ENCODE data around the gene CLEC3B. TPM values are rescaled to one million over a fixed set of nuclear protein-coding genes. Genes with fewer than 3 reads are reported as not detected.

Gene CLEC3B
- total RNA-seq, 1 donor from 2014 or later: 0.60 TPM

- Mint-ChIP-seq H3K9me3 (no peaks in the 10 kb centered on the region), H3K27ac (no peak overlapping the region), H3K4me1 (peaks cover 38% of the 10 kb centered on the region), H3K4me3 (no peak overlapping the region), H3K36me3 (no peaks in the 10 kb centered on the region), H3K27me3 (ENCODE audit: low read depth) (peaks cover 2% of the 10 kb centered on the region)
- DNase-seq (ENCODE audit: low spot score in 2 of 2, unreplicated experiment in 2 of 2): no peak
- TF ChIP-seq CTCF (IDR thresholded peaks at IDR 0.05; ENCODE audit: unreplicated experiment): no peak
Observed at GRCh38 chr3:45055411-45056143, 29.5 kb downstream of the CLEC3B start.

GRCh38 chr3:45056608-45057301, 30.7 kb downstream of the CLEC3B start:
- DNase-seq (ENCODE audit: low spot score in 2 of 2, unreplicated experiment in 2 of 2): no peak
- TF ChIP-seq CTCF (IDR thresholded peaks at IDR 0.05; ENCODE audit: unreplicated experiment): no peak
- H3K27me3 Mint-ChIP-seq (ENCODE audit: low read depth): no peaks in the 10 kb centered on the region
- peak overlapping the region; percentile 74 for H3K27ac Mint-ChIP-seq
- H3K4me1 Mint-ChIP-seq: peaks cover 38% of the 10 kb centered on the region
- H3K4me3 Mint-ChIP-seq: no peak overlapping the region
- no peaks in the 10 kb centered on the region for H3K9me3 Mint-ChIP-seq
- no peaks in the 10 kb centered on the region for H3K36me3 Mint-ChIP-seq

GRCh38 chr3:45057557-45057956, 31.5 kb downstream of the CLEC3B start:
- peaks cover 38% of the 10 kb centered on the region for H3K4me1 Mint-ChIP-seq
- H3K36me3 Mint-ChIP-seq: no peaks in the 10 kb centered on the region
- peak overlapping the region; percentile 74 for H3K27ac Mint-ChIP-seq
- H3K9me3 Mint-ChIP-seq: no peaks in the 10 kb centered on the region
- H3K27me3 Mint-ChIP-seq (ENCODE audit: low read depth): no peaks in the 10 kb centered on the region
- no peak for DNase-seq (ENCODE audit: low spot score in 2 of 2, unreplicated experiment in 2 of 2)
- H3K4me3 Mint-ChIP-seq: no peak overlapping the region
- no peak for TF ChIP-seq CTCF (IDR thresholded peaks at IDR 0.05; ENCODE audit: unreplicated experiment)

GRCh38 chr3:45059132-45059531, 33.0 kb downstream of the CLEC3B start:
- DNase-seq (ENCODE audit: low spot score in 2 of 2, unreplicated experiment in 2 of 2): no peak
- Mint-ChIP-seq H3K4me1 (peaks cover 38% of the 10 kb centered on the region), H3K27me3 (ENCODE audit: low read depth) (no peaks in the 10 kb centered on the region), H3K4me3 (no peak overlapping the region), H3K27ac (no peak overlapping the region), H3K36me3 (no peaks in the 10 kb centered on the region), H3K9me3 (no peaks in the 10 kb centered on the region)
- no peak for TF ChIP-seq CTCF (IDR thresholded peaks at IDR 0.05; ENCODE audit: unreplicated experiment)

- H3K27ac Mint-ChIP-seq: no peak overlapping the region
- H3K9me3 Mint-ChIP-seq: no peaks in the 10 kb centered on the region
- H3K36me3 Mint-ChIP-seq: no peaks in the 10 kb centered on the region
- peaks cover 33% of the 10 kb centered on the region for H3K4me1 Mint-ChIP-seq
- H3K4me3 Mint-ChIP-seq: no peak overlapping the region
- no peak for DNase-seq (ENCODE audit: low spot score in 2 of 2, unreplicated experiment in 2 of 2)
- no peak for TF ChIP-seq CTCF (IDR thresholded peaks at IDR 0.05; ENCODE audit: unreplicated experiment)
- no peaks in the 10 kb centered on the region for H3K27me3 Mint-ChIP-seq (ENCODE audit: low read depth)
Observed at GRCh38 chr3:45060165-45060892, 34.2 kb downstream of the CLEC3B start.
